Measurements from ENCODE around the gene OOEP.

Gene OOEP

GRCh38 chr6:73364121-73364520, 5.6 kb downstream of the OOEP start:
- no peak for DNase-seq

GRCh38 chr6:73363537-73363875, 6.2 kb downstream of the OOEP start:
- DNase-seq: no peak

GRCh38 chr6:73362869-73363536, 6.7 kb downstream of the OOEP start:
- no peak for DNase-seq

GRCh38 chr6:73362358-73362757, 7.3 kb downstream of the OOEP start, which contains the start of gene KHDC3L:
KHDC3L (plus strand) TSS chr6:73362658; CDS start chr6:73362730, 72 bp downstream.
- DNase-seq: no peak

- DNase-seq: no peak
These were observed 15.8 kb downstream of the OOEP start, which contains the start of gene DPPA5 for GRCh38 chr6:73353636-73354593. DPPA5 (minus strand) TSS chr6:73354276; CDS start chr6:73354225, 51 bp downstream.

GRCh38 chr6:73349311-73349710, 20.4 kb downstream of the OOEP start:
- DNase-seq: no peak

GRCh38 chr6:73348550-73349204, 21.0 kb downstream of the OOEP start:
- no peak for DNase-seq

- DNase-seq: no peak
These were observed 26.5 kb downstream of the OOEP start for GRCh38 chr6:73343164-73343563.

- DNase-seq: no peak
These were observed 27.5 kb downstream of the OOEP start for GRCh38 chr6:73342174-73342573.

GRCh38 chr6:73341335-73341734, 28.4 kb downstream of the OOEP start:
- no peak for DNase-seq

- no peak for DNase-seq
These were observed 29.6 kb downstream of the OOEP start for GRCh38 chr6:73340048-73340447.

GRCh38 chr6:73339340-73339739, 30.4 kb downstream of the OOEP start:
- no peak for DNase-seq

GRCh38 chr6:73329201-73329600, 40.5 kb downstream of the OOEP start:
- DNase-seq: no peak

- DNase-seq: no peak
These were observed 40.9 kb downstream of the OOEP start for GRCh38 chr6:73328790-73329189.

GRCh38 chr6:73325656-73326055, 44.0 kb downstream of the OOEP start:
- DNase-seq: no peak

- no peak for DNase-seq
These were observed 46.4 kb downstream of the OOEP start for GRCh38 chr6:73323323-73323722.

Data from NCI-H510A treated with DMSO at 0.1 percent for 48 hours (cell line).